Measurements from ENCODE around the gene HTR3B.

Gene HTR3B

GRCh38 chr11:113895367-113896155, 9.0 kb upstream of the HTR3B start:
- Mint-ChIP-seq H3K4me1 (peaks cover 34% of the 10 kb centered on the region), H3K4me3 (peak overlapping the region; percentile 56), H3K27ac (peak overlapping the region; percentile 0), H3K27me3 (ENCODE audit: low read depth, poor library complexity) (peaks cover 11% of the 10 kb centered on the region), H3K9me3 (no peaks in the 10 kb centered on the region), H3K36me3 (ENCODE audit: low read depth) (no peaks in the 10 kb centered on the region)
- TF ChIP-seq CTCF (IDR thresholded peaks at IDR 0.05) = no peak
- peak; percentile 53 for DNase-seq

GRCh38 chr11:113896156-113896879, 8.3 kb upstream of the HTR3B start:
- H3K4me3 Mint-ChIP-seq = peak overlapping the region; percentile 56
- H3K27me3 Mint-ChIP-seq (ENCODE audit: low read depth, poor library complexity) = peaks cover 11% of the 10 kb centered on the region
- peaks cover 34% of the 10 kb centered on the region for H3K4me1 Mint-ChIP-seq
- H3K9me3 Mint-ChIP-seq = no peaks in the 10 kb centered on the region
- H3K36me3 Mint-ChIP-seq (ENCODE audit: low read depth) = no peaks in the 10 kb centered on the region
- H3K27ac Mint-ChIP-seq = peak overlapping the region; percentile 0
- peak; percentile 69 for TF ChIP-seq CTCF (IDR thresholded peaks at IDR 0.05)
- peak; percentile 38 for DNase-seq

- DNase-seq = no peak
- no peaks in the 10 kb centered on the region for H3K36me3 Mint-ChIP-seq (ENCODE audit: low read depth)
- no peak overlapping the region for H3K4me3 Mint-ChIP-seq
- peaks cover 11% of the 10 kb centered on the region for H3K27me3 Mint-ChIP-seq (ENCODE audit: low read depth, poor library complexity)
- H3K9me3 Mint-ChIP-seq = no peaks in the 10 kb centered on the region
- TF ChIP-seq CTCF (IDR thresholded peaks at IDR 0.05) = no peak
- peaks cover 29% of the 10 kb centered on the region for H3K4me1 Mint-ChIP-seq
- no peak overlapping the region for H3K27ac Mint-ChIP-seq
Observed at GRCh38 chr11:113901141-113901540, 3.5 kb upstream of the HTR3B start.

GRCh38 chr11:113906038-113906437, 1.4 kb downstream of the HTR3B start:
- DNase-seq = peak; percentile 28
- Mint-ChIP-seq H3K4me3 (no peak overlapping the region), H3K27me3 (ENCODE audit: low read depth, poor library complexity) (peaks cover 5% of the 10 kb centered on the region), H3K4me1 (peaks cover 39% of the 10 kb centered on the region), H3K36me3 (ENCODE audit: low read depth) (no peaks in the 10 kb centered on the region), H3K27ac (no peak overlapping the region), H3K9me3 (no peaks in the 10 kb centered on the region)
- no peak for TF ChIP-seq CTCF (IDR thresholded peaks at IDR 0.05)

GRCh38 chr11:113906516-113906915, 1.9 kb downstream of the HTR3B start:
- Mint-ChIP-seq H3K36me3 (ENCODE audit: low read depth) (no peaks in the 10 kb centered on the region), H3K27me3 (ENCODE audit: low read depth, poor library complexity) (peaks cover 6% of the 10 kb centered on the region), H3K4me3 (no peak overlapping the region), H3K27ac (no peak overlapping the region), H3K4me1 (peaks cover 39% of the 10 kb centered on the region), H3K9me3 (no peaks in the 10 kb centered on the region)
- no peak for DNase-seq
- TF ChIP-seq CTCF (IDR thresholded peaks at IDR 0.05) = no peak

Data from nephron progenitor cell (in vitro differentiated cells).